Measurements from ENCODE around the gene SLC5A1. TPM values are rescaled to one million over a fixed set of nuclear protein-coding genes. Genes with fewer than 3 reads are reported as not detected.

The SLC5A1 gene
- total and polyA plus RNA-seq, 2 of the 8 experiments (the other 6 are each of a cell fraction or from before 2014, with no cell fraction given) = 0.06 TPM; not detected in 1

DNA sequence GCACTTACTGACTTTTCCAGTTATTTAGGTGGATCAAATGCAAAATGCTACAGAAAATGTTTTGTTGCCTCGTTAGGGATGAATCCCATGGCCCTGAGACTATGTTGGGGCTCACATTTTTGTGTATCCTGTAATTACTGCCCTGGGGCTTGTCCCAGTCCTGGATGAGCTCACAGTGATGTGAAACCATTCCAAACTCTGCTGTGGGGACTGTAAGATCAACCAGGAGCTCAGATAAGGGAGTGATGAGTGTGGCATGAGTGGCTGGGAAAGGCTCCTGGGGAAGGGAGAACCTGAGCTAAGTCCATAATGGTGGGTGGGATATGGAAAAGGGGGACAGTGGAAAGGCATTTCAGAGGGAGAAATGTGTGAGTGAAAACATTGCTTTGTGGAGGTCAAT, 54.0 kb downstream of the SLC5A1 start:
- no peak overlapping the region for H3K14ac ChIP-seq (ENCODE audit: insufficient read length)
- H2BK20ac ChIP-seq (ENCODE audit: low read length) = no peak overlapping the region
- H3K9me3 ChIP-seq (ENCODE audit: insufficient read depth in 2 of 2, low read depth in 1 of 2, low read length in 1 of 2) = no peaks in the 10 kb centered on the region
- no peak overlapping the region for H2AFZ ChIP-seq (ENCODE audit: low read length)
- no peaks in the 10 kb centered on the region for H3K4me1 ChIP-seq (replicated peaks in 1 of 4; ENCODE audit: control insufficient read depth in 3 of 4, insufficient read depth in 4 of 4, low read length in 3 of 4)
- no peak overlapping the region for H3K4me2 ChIP-seq (ENCODE audit: insufficient read depth in 1 of 2, low read depth in 2 of 2, low read length in 2 of 2)
- H3K79me1 ChIP-seq (ENCODE audit: low read depth, low read length) = no peaks in the 10 kb centered on the region
- FAIRE-seq (no peak), DNase-seq (ENCODE audit: low read depth in 1 of 2, low spot score in 2 of 2) (no peak)
- H2BK120ac ChIP-seq (replicated peaks; ENCODE audit: low read depth, low read length) = no peak overlapping the region
- no peak overlapping the region for H3K23ac ChIP-seq (ENCODE audit: insufficient read length)
- ChIA-PET CTCF (ENCODE audit: partially characterized antibody) (interaction anchor here (1.2 kb wide), 1 partner anchor 127 kb away, joined by 4 read pairs; no protein-coding TSS in a partner anchor), POLR2A (ENCODE audit: partially characterized antibody) (no interaction called here)
- no peak overlapping the region for H2BK15ac ChIP-seq (ENCODE audit: low read length)
- no peak overlapping the region for H2AK5ac ChIP-seq (ENCODE audit: low read depth, low read length)
- H3K27me3 ChIP-seq (replicated peaks in 1 of 4; ENCODE audit: control insufficient read depth in 3 of 4, extremely low read depth in 1 of 4, insufficient read depth in 3 of 4, low read length in 3 of 4) = no peaks in the 10 kb centered on the region; a peak in 2 of 7 replicates
- no peak overlapping the region for H2BK5ac ChIP-seq (ENCODE audit: low read depth, low read length)
- H4K20me1 ChIP-seq (replicated peaks in 1 of 2; ENCODE audit: control insufficient read depth in 1 of 2, insufficient read depth in 2 of 2, low read length in 2 of 2) = no peaks in the 10 kb centered on the region
- TF ChIP-seq ZNF274 (IDR thresholded peaks at IDR 0.05; ENCODE audit: borderline replicate concordance, extremely low read depth, low read length) (no peak), CBX8 (IDR thresholded peaks at IDR 0.05; ENCODE audit: borderline replicate concordance, low read depth, low read length) (no peak), KDM5A (IDR thresholded peaks at IDR 0.05; ENCODE audit: low read length) (no peak), NRF1 (IDR thresholded peaks at IDR 0.05; ENCODE audit: low read depth, low read length) (no peak), KDM4A (IDR thresholded peaks at IDR 0.05; ENCODE audit: low read depth, low read length, severe bottlenecking) (no peak), TAF1 (IDR thresholded peaks at IDR 0.05; ENCODE audit: low read depth, low read length) (no peak), TEAD4 (IDR thresholded peaks at IDR 0.05; ENCODE audit: low read depth, low read length) (no peak), HDAC6 (IDR thresholded peaks at IDR 0.05; ENCODE audit: low read depth, low read length) (no peak)
- H2BK12ac ChIP-seq (ENCODE audit: low read depth, low read length) = no peak overlapping the region
- H3K4me3 ChIP-seq (ENCODE audit: extremely low read depth in 1 of 4, insufficient read depth in 2 of 4, low read depth in 3 of 4, low read length in 4 of 4) = no peak overlapping the region
- 82% methylated on average over 1 of the region's 1 CpG; no CpG with 5 or more reads in 1 of the 2 experiments for WGBS, 2 experiments (ENCODE audit: extremely low coverage in 1 of 2, insufficient coverage in 1 of 2, insufficient read length in 1 of 2, insufficient replicate concordance in 2 of 2, low coverage in 1 of 2, low lambda C conversion rate in 2 of 2, missing lambda C conversion rate in 1 of 2)
- H3K79me2 ChIP-seq (ENCODE audit: control insufficient read depth in 1 of 2, insufficient read depth in 2 of 2, low read length in 2 of 2) = no peaks in the 10 kb centered on the region
- no peaks in the 10 kb centered on the region for H3K36me3 ChIP-seq (ENCODE audit: control insufficient read depth in 2 of 4, insufficient read depth in 4 of 4, low read length in 3 of 4)
- no peaks in the 10 kb centered on the region for H3K23me2 ChIP-seq (ENCODE audit: low read depth, low read length)
- no peak overlapping the region for H3K9ac ChIP-seq (replicated peaks in 1 of 4; ENCODE audit: extremely low read depth in 1 of 4, low read depth in 3 of 4, low read length in 3 of 4)
- H4K8ac ChIP-seq (ENCODE audit: extremely low read depth, insufficient read depth, low read length) = no peak overlapping the region
- no peak overlapping the region for H3K18ac ChIP-seq (ENCODE audit: extremely low read depth, low read length)
- no peak overlapping the region for H3K27ac ChIP-seq (ENCODE audit: low read depth, low read length)
- no peak overlapping the region for H3K56ac ChIP-seq (replicated peaks; ENCODE audit: insufficient read length, low read depth, low read length)
- no peak overlapping the region for H4K91ac ChIP-seq (replicated peaks; ENCODE audit: insufficient read length, low read length)
- no peak overlapping the region for H3K4ac ChIP-seq (replicated peaks; ENCODE audit: insufficient read length, low read depth, low read length)
- H4K5ac ChIP-seq (ENCODE audit: insufficient read length, low read depth, low read length) = no peak overlapping the region

Measured in H1 (cell line).